Lower leg skin (tissue), 3 donors: ENCODE data around the gene FARS2.

ENCODE experiments used
- POLR2A ChIP-seq, 2 donors: fragments of 450-650 bp; IDR thresholded peaks; one replicate each; pipeline ENCODE4 v1.6.1; 2016 to 2017; ENCODE audit warnings: antibody characterized with exemption in 2 of 2, mild to moderate bottlenecking in 1 of 2, moderate library complexity in 1 of 2
- TF ChIP-seq, protein P1 (sequence below), 3 donors: fragments of 450-650 bp; IDR thresholded peaks; one replicate each; pipeline ENCODE4 v1.5.1; 2016; ENCODE audit warnings: antibody characterized with exemption in 3 of 3, mild to moderate bottlenecking in 3 of 3, moderate library complexity in 2 of 3

- TF ChIP-seq, protein P1, sequence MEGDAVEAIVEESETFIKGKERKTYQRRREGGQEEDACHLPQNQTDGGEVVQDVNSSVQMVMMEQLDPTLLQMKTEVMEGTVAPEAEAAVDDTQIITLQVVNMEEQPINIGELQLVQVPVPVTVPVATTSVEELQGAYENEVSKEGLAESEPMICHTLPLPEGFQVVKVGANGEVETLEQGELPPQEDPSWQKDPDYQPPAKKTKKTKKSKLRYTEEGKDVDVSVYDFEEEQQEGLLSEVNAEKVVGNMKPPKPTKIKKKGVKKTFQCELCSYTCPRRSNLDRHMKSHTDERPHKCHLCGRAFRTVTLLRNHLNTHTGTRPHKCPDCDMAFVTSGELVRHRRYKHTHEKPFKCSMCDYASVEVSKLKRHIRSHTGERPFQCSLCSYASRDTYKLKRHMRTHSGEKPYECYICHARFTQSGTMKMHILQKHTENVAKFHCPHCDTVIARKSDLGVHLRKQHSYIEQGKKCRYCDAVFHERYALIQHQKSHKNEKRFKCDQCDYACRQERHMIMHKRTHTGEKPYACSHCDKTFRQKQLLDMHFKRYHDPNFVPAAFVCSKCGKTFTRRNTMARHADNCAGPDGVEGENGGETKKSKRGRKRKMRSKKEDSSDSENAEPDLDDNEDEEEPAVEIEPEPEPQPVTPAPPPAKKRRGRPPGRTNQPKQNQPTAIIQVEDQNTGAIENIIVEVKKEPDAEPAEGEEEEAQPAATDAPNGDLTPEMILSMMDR (IDR thresholded peaks at IDR 0.05) = no peak
- TF ChIP-seq POLR2A (IDR thresholded peaks at IDR 0.05) = no peak
These were observed 517.1 kb downstream of the FARS2 start for GRCh38 chr6:5778317-5778857.
